Nephron (organoid): Measurements from ENCODE around the gene CD59.
"Not testable (repeated sequence)": the region's sequence is repeated elsewhere in the genome, so short reads cannot be mapped to it uniquely, and the experiment has no call there.

Experiments used
- H3K27ac Mint-ChIP-seq, 3 experiments: 2 replicates each; pipeline ENCODE4 v1.8.0; 2020; ENCODE audit warnings: mixed read lengths in 3 of 3, mild to moderate bottlenecking in 2 of 3, moderate library complexity in 1 of 3
- H3K27me3 Mint-ChIP-seq: 2 replicates; pipeline ENCODE4 v1.8.0; 2021; ENCODE audit warnings: low read depth, mild to moderate bottlenecking, moderate library complexity, mixed read lengths
- H3K36me3 Mint-ChIP-seq: 2 replicates; pipeline ENCODE4 v1.8.0; 2020; ENCODE audit warnings: low read depth, mixed read lengths
- H3K4me1 Mint-ChIP-seq: 2 replicates; pipeline ENCODE4 v1.8.0; 2020; ENCODE audit warnings: mixed read lengths
- H3K4me3 Mint-ChIP-seq, 3 experiments: 2 replicates each; pipeline ENCODE4 v1.8.0; 2020; ENCODE audit warnings: mild to moderate bottlenecking in 3 of 3, mixed read lengths in 3 of 3, moderate library complexity in 2 of 3
- H3K9me3 Mint-ChIP-seq: 2 replicates; pipeline ENCODE4 v1.8.0; 2020; ENCODE audit warnings: mixed read lengths
- TF ChIP-seq, protein P1 (sequence below), 3 experiments: fragments of 200-600 bp; sonication (generic); IDR thresholded peaks; one replicate each; pipeline ENCODE4 v1.5.0; 2021; ENCODE audit warnings: antibody characterized with exemption in 3 of 3; ENCODE audit not compliant: unreplicated experiment in 3 of 3

Gene CD59

DNA sequence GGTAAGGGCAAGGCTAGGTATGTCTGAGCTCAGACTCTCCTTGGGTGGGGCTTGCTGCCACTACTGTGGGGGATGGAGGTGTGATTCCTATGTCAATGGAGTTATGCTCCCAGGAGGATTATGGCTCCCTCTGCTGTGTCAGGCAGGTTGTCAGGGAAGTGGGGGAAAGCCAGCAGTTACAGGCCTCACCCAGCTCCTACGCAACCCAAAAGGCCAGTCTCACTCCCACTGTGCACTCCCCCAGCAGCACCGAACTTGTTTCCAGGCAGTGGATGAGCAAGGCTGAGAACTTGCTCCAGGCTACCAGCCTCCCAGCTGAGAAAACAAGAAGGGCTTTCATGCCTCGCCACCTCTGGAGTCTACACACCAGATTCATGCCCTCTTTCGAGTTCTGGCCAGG lies 53.8 kb downstream of the CD59 start:
- Mint-ChIP-seq H3K4me1 (peaks cover 10% of the 10 kb centered on the region), H3K27me3 (peaks cover 11% of the 10 kb centered on the region), H3K27ac (no peak overlapping the region), H3K4me3 (no peak overlapping the region), H3K36me3 (no peaks in the 10 kb centered on the region), H3K9me3 (peaks cover 24% of the 10 kb centered on the region)
- TF ChIP-seq, protein P1, sequence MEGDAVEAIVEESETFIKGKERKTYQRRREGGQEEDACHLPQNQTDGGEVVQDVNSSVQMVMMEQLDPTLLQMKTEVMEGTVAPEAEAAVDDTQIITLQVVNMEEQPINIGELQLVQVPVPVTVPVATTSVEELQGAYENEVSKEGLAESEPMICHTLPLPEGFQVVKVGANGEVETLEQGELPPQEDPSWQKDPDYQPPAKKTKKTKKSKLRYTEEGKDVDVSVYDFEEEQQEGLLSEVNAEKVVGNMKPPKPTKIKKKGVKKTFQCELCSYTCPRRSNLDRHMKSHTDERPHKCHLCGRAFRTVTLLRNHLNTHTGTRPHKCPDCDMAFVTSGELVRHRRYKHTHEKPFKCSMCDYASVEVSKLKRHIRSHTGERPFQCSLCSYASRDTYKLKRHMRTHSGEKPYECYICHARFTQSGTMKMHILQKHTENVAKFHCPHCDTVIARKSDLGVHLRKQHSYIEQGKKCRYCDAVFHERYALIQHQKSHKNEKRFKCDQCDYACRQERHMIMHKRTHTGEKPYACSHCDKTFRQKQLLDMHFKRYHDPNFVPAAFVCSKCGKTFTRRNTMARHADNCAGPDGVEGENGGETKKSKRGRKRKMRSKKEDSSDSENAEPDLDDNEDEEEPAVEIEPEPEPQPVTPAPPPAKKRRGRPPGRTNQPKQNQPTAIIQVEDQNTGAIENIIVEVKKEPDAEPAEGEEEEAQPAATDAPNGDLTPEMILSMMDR (IDR thresholded peaks at IDR 0.05; ENCODE audit: unreplicated experiment in 3 of 3), result no peak

- Mint-ChIP-seq H3K9me3 (peaks cover 28% of the 10 kb centered on the region), H3K27ac (no peak overlapping the region), H3K27me3 (peaks cover 11% of the 10 kb centered on the region), H3K4me1 (peaks cover 10% of the 10 kb centered on the region), H3K4me3 (no peak overlapping the region), H3K36me3 (no peaks in the 10 kb centered on the region)
- TF ChIP-seq, protein P1 (IDR thresholded peaks at IDR 0.05; ENCODE audit: unreplicated experiment in 3 of 3), result no peak
These were observed 54.2 kb downstream of the CD59 start for GRCh38 chr11:33682019-33682418.

GRCh38 chr11:33678616-33679015 lies 57.6 kb downstream of the CD59 start:
- H3K4me3 Mint-ChIP-seq, H3K27ac Mint-ChIP-seq, H3K36me3 Mint-ChIP-seq, H3K4me1 Mint-ChIP-seq: not testable (repeated sequence)
- Mint-ChIP-seq H3K27me3 (peaks cover 11% of the 10 kb centered on the region), H3K9me3 (peaks cover 29% of the 10 kb centered on the region)

DNA sequence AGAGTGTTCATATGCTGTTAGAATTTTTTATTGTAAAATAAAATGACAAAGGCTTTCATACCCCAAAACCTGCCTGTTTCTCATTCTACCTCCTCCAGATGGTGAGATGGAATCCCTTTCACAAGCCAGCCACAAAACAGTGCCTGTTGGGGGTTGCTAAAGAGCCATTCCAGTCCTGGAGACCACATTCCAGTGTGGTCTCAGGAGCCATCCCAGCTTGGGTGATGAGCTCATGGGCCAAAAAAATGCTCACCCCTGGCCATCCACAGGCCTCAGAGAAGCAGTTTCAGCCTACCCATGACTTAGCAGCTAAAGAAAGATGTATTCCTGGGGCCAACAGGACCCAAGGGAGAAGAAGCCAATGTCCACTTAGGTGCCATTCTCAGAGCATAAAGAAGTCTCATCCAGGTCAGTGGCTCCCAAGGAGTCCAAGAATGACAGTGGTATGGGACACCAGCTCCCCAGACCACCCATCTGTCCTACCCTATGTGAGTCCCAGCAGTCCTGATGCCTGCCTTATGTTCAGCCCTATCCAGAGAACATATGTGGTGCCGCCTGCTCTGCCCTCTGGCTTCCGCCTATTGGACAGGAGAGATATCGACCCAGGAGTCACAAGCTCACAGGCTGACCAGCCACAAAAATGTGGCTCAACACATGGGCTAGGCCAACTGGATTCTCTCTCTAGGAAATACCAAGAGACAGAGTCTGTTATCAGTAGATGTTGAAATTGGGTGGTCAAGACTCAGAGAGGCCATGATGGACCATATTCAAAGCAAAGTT lies 62.0 kb downstream of the CD59 start:
- no peak overlapping the region for H3K4me3 Mint-ChIP-seq
- TF ChIP-seq, protein P1 (IDR thresholded peaks at IDR 0.05; ENCODE audit: unreplicated experiment in 3 of 3), result no peak
- peaks cover 21% of the 10 kb centered on the region for H3K9me3 Mint-ChIP-seq
- no peak overlapping the region for H3K27ac Mint-ChIP-seq
- peaks cover 9% of the 10 kb centered on the region for H3K4me1 Mint-ChIP-seq
- H3K27me3 Mint-ChIP-seq, result no peaks in the 10 kb centered on the region
- H3K36me3 Mint-ChIP-seq, result no peaks in the 10 kb centered on the region

GRCh38 chr11:33672273-33672672 lies 64.0 kb downstream of the CD59 start:
- H3K27me3 Mint-ChIP-seq, result no peaks in the 10 kb centered on the region
- TF ChIP-seq, protein P1 (IDR thresholded peaks at IDR 0.05; ENCODE audit: unreplicated experiment in 3 of 3), result no peak
- no peak overlapping the region for H3K4me3 Mint-ChIP-seq
- H3K4me1 Mint-ChIP-seq, result peaks cover 25% of the 10 kb centered on the region
- peaks cover 3% of the 10 kb centered on the region for H3K9me3 Mint-ChIP-seq
- no peak overlapping the region for H3K27ac Mint-ChIP-seq
- H3K36me3 Mint-ChIP-seq, result no peaks in the 10 kb centered on the region

DNA sequence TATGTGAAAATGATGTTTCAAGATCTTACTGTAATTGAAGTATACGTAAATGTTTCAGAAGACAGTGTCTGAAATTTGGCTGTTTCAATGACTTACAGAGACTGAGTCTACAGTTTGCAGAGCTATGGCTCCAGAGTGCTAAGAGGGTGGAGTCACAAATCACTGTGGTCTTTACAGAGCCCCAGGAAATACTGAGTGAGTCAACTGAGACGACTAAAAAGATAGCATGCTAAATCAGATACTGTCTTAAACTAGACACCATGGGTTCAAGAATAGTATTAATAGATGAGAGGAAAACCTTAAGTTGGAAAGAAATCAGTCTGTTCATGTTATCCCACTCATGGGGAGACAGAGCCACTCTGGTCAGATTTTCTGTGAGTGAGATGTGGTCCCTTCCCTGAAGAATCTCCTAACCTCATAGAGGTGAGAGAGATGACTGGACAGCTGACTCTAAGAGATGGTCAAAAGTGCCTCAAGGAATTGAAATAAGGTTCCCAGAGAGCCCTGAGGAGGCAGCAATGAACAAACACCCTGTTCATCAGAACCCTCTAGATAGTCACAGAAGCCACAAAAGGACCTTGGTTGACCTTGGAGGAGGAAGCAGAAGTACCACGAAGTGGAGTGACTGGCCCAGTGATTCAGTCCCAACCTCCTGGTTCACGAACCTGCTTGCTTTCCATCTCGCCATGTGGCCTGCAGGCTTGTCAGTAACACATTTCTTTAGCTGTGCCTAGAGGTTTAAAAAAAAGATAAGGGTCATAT lies 65.8 kb downstream of the CD59 start:
- Mint-ChIP-seq H3K9me3 (no peaks in the 10 kb centered on the region), H3K4me1 (peaks cover 31% of the 10 kb centered on the region), H3K4me3 (no peak overlapping the region), H3K36me3 (no peaks in the 10 kb centered on the region), H3K27ac (peak overlapping the region in 1 of 3 experiments; percentile 46), H3K27me3 (no peaks in the 10 kb centered on the region)
- TF ChIP-seq, protein P1 (IDR thresholded peaks at IDR 0.05; ENCODE audit: unreplicated experiment in 3 of 3), result no peak
